A673 (cell line): ENCODE results near the gene TLE4.

ENCODE experiments used
- EZH2 ChIP-seq: fragments of 200-600 bp; sonication (generic); IDR thresholded peaks from 2 replicates; pipeline ENCODE4 v1.6.1; 2017; ENCODE audit warnings: borderline replicate concordance, low read depth, mild to moderate bottlenecking, mixed read lengths, antibody characterized with exemption, low read length; ENCODE audit not compliant: poor library complexity, severe bottlenecking
- TF ChIP-seq, protein P1 (sequence below): fragments of 300-800, 200-600 bp; sonication (generic); conservative IDR thresholded peaks from 2 replicates; pipeline ENCODE4 v1.5.1; 2017; ENCODE audit warnings: low read depth, mild to moderate bottlenecking, antibody characterized with exemption, low read length, moderate library complexity, mixed read lengths

GRCh38 chr9:79655551-79655950, 83.8 kb downstream of the TLE4 start:
- TF ChIP-seq, protein P1, sequence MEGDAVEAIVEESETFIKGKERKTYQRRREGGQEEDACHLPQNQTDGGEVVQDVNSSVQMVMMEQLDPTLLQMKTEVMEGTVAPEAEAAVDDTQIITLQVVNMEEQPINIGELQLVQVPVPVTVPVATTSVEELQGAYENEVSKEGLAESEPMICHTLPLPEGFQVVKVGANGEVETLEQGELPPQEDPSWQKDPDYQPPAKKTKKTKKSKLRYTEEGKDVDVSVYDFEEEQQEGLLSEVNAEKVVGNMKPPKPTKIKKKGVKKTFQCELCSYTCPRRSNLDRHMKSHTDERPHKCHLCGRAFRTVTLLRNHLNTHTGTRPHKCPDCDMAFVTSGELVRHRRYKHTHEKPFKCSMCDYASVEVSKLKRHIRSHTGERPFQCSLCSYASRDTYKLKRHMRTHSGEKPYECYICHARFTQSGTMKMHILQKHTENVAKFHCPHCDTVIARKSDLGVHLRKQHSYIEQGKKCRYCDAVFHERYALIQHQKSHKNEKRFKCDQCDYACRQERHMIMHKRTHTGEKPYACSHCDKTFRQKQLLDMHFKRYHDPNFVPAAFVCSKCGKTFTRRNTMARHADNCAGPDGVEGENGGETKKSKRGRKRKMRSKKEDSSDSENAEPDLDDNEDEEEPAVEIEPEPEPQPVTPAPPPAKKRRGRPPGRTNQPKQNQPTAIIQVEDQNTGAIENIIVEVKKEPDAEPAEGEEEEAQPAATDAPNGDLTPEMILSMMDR: no peak
- TF ChIP-seq EZH2: no peak
